Neural progenitor cell (in vitro differentiated cells): Measurements from ENCODE around the gene AKAP8L.

Source experiments
- CTCF ChIP-seq: fragments of 200-600 bp; sonication (generic); IDR thresholded peaks from 2 replicates; pipeline ENCODE4 v1.5.1; 2017; ENCODE audit warnings: antibody characterized with exemption, mild to moderate bottlenecking
- EZH2 ChIP-seq: fragments of 200-600 bp; sonication (generic); IDR thresholded peaks from 2 replicates; pipeline ENCODE4 v1.6.1; 2017; ENCODE audit warnings: antibody characterized with exemption, mild to moderate bottlenecking, moderate library complexity

- TF ChIP-seq EZH2 (no peak), CTCF (no peak)
Measured at GRCh38 chr19:15423130-15423529, 4.3 kb upstream of the AKAP8L start.
